T-helper 17 cell (primary cell): Measurements from ENCODE around the gene DPP10. TPM values are rescaled to one million over a fixed set of nuclear protein-coding genes. Genes with fewer than 3 reads are reported as not detected.

Experiments
- ATAC-seq: fragments of 150-1000 bp; cut with Tn5 transposase; 2 replicates; pipeline ENCODE4 v1.10.0; 2021; ENCODE audit warnings: mild to moderate bottlenecking, moderate library complexity
- DNase-seq, 3 donors: peaks; one replicate each; pipeline versions ENCODE4 v3.0.0 to v3.0.0-alpha.2; 2020 to 2021
- H3K9me3 ChIP-seq: one replicate; pipeline ENCODE4 v1.7.0; 2013; ENCODE audit warnings: low read length, mild to moderate bottlenecking; ENCODE audit not compliant: control insufficient read depth, poor library complexity, severe bottlenecking
- H3K27ac Mint-ChIP-seq: one replicate; pipeline ENCODE4 v1.8.0; 2022; ENCODE audit warnings: mild to moderate bottlenecking, moderate library complexity, mixed read lengths
- H3K27me3 Mint-ChIP-seq: one replicate; pipeline ENCODE4 v1.8.0; 2022; ENCODE audit warnings: mixed read lengths
- H3K36me3 Mint-ChIP-seq: one replicate; pipeline ENCODE4 v1.8.0; 2022; ENCODE audit warnings: low read depth, mixed read lengths
- H3K4me1 Mint-ChIP-seq: one replicate; pipeline ENCODE4 v1.8.0; 2022; ENCODE audit warnings: mild to moderate bottlenecking, mixed read lengths
- H3K4me3 Mint-ChIP-seq: one replicate; pipeline ENCODE4 v1.8.0; 2022; ENCODE audit warnings: mild to moderate bottlenecking, moderate library complexity, mixed read lengths
- total RNA-seq, 4 donors: library from RNA in 2 of 4; stranded (reverse) in 2 of 4; gene quantifications; one replicate each; pipeline ENCODE4 v1.2.3 and lab custom pipeline; 2022 to 2026

DPP10 gene
- total RNA-seq, 2 donors from 2014 or later, result not detected

- H3K4me3 Mint-ChIP-seq, result no peak overlapping the region
Measured at GRCh38 chr2:115635430-115635829, 1193.0 kb downstream of the DPP10 start.

GRCh38 chr2:115649731-115650130 is 1207.3 kb downstream of the DPP10 start:
- Mint-ChIP-seq H3K36me3 (no peaks in the 10 kb centered on the region), H3K27me3 (no peaks in the 10 kb centered on the region), H3K4me3 (no peak overlapping the region), H3K27ac (no peak overlapping the region), H3K4me1 (no peaks in the 10 kb centered on the region)
- DNase-seq, result no peak
- ATAC-seq, result no peak
- no peaks in the 10 kb centered on the region for H3K9me3 ChIP-seq

More at GRCh38 chr2:115635430-115635829, 1193.0 kb downstream of the DPP10 start:
- ATAC-seq (no peak), DNase-seq (no peak)
- Mint-ChIP-seq H3K27ac (no peak overlapping the region), H3K4me1 (no peaks in the 10 kb centered on the region), H3K36me3 (no peaks in the 10 kb centered on the region), H3K27me3 (no peaks in the 10 kb centered on the region)
- H3K9me3 ChIP-seq, result no peaks in the 10 kb centered on the region

DNA sequence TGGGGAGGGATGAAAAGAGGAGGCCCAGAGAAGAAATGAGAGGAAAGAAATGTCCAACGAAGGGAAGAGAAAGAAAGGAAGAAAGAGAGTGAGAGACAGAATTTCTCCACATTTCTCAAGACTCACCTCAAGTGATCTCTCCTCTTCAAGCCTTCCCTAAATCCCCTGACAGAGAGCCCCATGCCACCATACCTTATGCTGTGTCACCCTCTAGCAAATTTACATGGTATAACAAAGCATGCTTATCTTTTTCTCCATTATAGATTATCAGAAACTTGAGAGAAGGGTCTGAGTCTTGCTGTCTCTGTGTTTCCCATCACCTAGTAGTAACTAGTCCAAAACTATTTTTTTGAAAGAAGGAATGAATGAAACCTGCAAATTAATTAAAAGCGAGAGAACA is 1208.4 kb downstream of the DPP10 start:
- Mint-ChIP-seq H3K36me3 (no peaks in the 10 kb centered on the region), H3K4me1 (no peaks in the 10 kb centered on the region), H3K27me3 (no peaks in the 10 kb centered on the region), H3K27ac (no peak overlapping the region), H3K4me3 (no peak overlapping the region)
- ATAC-seq (no peak), DNase-seq (no peak)
- no peaks in the 10 kb centered on the region for H3K9me3 ChIP-seq

GRCh38 chr2:115652652-115653051 is 1210.2 kb downstream of the DPP10 start:
- ATAC-seq (no peak), DNase-seq (no peak)
- Mint-ChIP-seq H3K36me3 (no peaks in the 10 kb centered on the region), H3K27ac (no peak overlapping the region), H3K4me3 (no peak overlapping the region), H3K4me1 (no peaks in the 10 kb centered on the region), H3K27me3 (no peaks in the 10 kb centered on the region)
- no peaks in the 10 kb centered on the region for H3K9me3 ChIP-seq

DNA sequence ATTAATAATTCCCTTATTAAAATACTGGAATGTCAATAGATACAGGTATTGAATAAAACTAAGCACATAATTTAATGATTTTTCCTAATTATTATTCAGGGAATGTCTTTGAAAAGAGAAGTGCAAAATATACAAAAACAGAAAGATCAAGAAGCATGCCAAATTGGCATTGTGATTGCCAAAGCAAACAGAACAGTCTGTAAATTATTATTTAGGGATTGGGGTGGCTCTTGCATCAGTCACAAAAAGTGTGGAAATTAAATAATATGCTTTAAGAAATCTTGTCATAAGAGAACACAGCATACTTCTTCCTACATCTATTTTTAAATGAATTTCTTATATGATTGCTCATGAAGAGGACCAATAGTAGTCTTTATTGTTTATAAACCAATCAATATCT is 1211.9 kb downstream of the DPP10 start:
- ATAC-seq, result no peak
- no peaks in the 10 kb centered on the region for H3K36me3 Mint-ChIP-seq
- no peaks in the 10 kb centered on the region for H3K9me3 ChIP-seq
- no peak for DNase-seq
- H3K27me3 Mint-ChIP-seq, result no peaks in the 10 kb centered on the region
- no peak overlapping the region for H3K4me3 Mint-ChIP-seq
- H3K4me1 Mint-ChIP-seq, result no peaks in the 10 kb centered on the region
- H3K27ac Mint-ChIP-seq, result no peak overlapping the region

DNA sequence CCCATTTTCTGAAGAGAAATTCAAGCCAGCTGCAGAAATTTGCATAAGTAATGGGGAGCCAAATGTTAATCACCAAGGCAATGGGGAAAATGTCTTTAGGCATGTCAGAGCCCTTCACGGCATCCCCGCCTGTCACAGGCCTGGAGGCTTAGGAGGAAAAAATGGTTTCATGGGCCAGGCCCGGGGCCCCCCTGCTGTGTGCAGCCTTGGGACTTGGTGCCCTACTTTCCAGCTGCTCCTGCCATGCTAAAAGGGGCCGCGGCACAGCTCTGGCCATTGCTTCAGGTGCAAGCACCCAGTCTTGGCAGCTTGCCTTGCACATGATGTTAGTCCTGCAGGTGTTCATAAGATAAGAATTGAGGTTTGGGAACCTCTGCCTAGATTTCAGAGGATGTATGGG is 1235.7 kb downstream of the DPP10 start:
- no peak overlapping the region for H3K27ac Mint-ChIP-seq
- H3K4me1 Mint-ChIP-seq, result no peaks in the 10 kb centered on the region
- ATAC-seq (no peak), DNase-seq (no peak)
- H3K9me3 ChIP-seq, result no peaks in the 10 kb centered on the region
- H3K4me3 Mint-ChIP-seq, result no peak overlapping the region
- no peaks in the 10 kb centered on the region for H3K36me3 Mint-ChIP-seq
- no peaks in the 10 kb centered on the region for H3K27me3 Mint-ChIP-seq

DNA sequence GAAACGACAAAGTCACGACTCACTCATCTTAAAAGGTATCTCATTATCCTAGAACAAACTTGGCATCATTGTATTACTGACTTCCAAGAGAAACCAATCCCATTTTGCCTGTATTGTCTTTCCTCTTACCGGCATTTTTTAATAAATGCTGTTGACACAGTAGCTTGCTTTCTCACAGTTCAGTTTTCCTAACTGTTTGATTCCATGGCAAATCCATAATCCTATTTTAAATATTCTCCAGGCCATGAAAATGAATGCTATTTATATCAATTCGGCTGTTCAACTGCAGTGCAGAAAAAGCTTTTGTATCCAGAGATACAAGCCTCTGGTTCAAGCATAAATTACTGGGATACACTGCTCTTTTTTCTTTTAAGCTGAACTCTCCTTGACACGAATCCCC is 1241.9 kb downstream of the DPP10 start:
- H3K36me3 Mint-ChIP-seq, result no peaks in the 10 kb centered on the region
- ATAC-seq (no peak), DNase-seq (no peak)
- no peaks in the 10 kb centered on the region for H3K27me3 Mint-ChIP-seq
- no peaks in the 10 kb centered on the region for H3K9me3 ChIP-seq
- H3K4me3 Mint-ChIP-seq, result no peak overlapping the region
- no peak overlapping the region for H3K27ac Mint-ChIP-seq
- no peaks in the 10 kb centered on the region for H3K4me1 Mint-ChIP-seq

GRCh38 chr2:115691409-115691808 is 1249.0 kb downstream of the DPP10 start:
- ATAC-seq (no peak), DNase-seq (no peak)
- Mint-ChIP-seq H3K4me1 (no peaks in the 10 kb centered on the region), H3K4me3 (no peak overlapping the region), H3K27ac (no peak overlapping the region), H3K27me3 (no peaks in the 10 kb centered on the region), H3K36me3 (no peaks in the 10 kb centered on the region)
- H3K9me3 ChIP-seq, result no peaks in the 10 kb centered on the region

DNA sequence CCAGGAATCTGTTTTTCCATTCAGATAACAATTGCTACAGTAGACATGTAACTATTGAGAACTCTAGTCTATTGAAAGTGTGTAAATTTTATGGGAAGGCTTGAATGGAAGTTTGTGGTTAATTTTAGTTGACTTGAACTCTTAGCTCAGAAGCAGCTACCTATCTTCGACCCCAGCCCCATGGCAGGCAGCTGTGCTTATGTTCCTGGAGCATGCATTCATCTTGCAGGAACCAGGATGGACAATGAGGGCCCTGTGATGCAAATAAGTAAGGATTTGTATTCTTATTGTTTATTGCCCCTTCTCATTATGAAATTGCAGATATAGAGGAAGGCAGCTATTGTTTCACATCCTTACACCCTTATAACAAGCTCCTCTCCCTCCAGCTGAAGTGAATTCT is 1252.2 kb downstream of the DPP10 start:
- Mint-ChIP-seq H3K27ac (no peak overlapping the region), H3K4me1 (no peaks in the 10 kb centered on the region), H3K4me3 (no peak overlapping the region), H3K27me3 (no peaks in the 10 kb centered on the region), H3K36me3 (no peaks in the 10 kb centered on the region)
- ATAC-seq, result no peak
- DNase-seq, result no peak
- H3K9me3 ChIP-seq, result no peaks in the 10 kb centered on the region

DNA sequence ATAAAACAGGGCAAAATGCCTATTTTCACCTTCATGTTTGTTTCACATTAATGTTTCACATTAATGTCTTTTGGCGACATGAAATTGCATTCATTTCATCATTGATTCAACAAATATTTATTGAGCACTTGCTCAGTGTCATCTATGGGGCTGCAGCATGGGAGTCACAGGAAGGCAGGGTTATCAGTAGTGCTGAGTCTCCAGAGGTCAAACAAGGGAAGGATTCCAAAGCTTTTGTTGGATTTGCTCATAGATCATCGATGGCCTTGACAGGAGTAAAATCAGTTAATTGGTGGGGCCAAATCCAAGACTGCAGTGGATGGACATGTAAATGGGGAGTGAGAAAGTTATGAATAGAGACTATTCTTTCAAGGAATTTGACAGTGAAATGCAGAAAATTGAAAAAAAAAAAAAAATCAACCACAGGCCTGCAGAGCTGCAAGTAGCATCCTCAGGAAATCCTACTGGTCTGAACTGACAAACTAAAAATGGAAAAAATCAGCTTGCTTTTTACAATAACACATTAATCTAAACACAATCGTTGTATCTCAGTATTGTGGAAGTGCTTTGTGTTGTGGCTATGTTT is 1290.8 kb downstream of the DPP10 start:
- no peaks in the 10 kb centered on the region for H3K9me3 ChIP-seq
- H3K4me3 Mint-ChIP-seq, result no peak overlapping the region
- ATAC-seq (no peak), DNase-seq (no peak)
- no peaks in the 10 kb centered on the region for H3K27me3 Mint-ChIP-seq
- H3K36me3 Mint-ChIP-seq, result no peaks in the 10 kb centered on the region
- no peaks in the 10 kb centered on the region for H3K4me1 Mint-ChIP-seq
- no peak overlapping the region for H3K27ac Mint-ChIP-seq

GRCh38 chr2:115738111-115738510 is 1295.7 kb downstream of the DPP10 start:
- Mint-ChIP-seq H3K27me3 (no peaks in the 10 kb centered on the region), H3K36me3 (no peaks in the 10 kb centered on the region), H3K4me3 (no peak overlapping the region), H3K27ac (no peak overlapping the region), H3K4me1 (no peaks in the 10 kb centered on the region)
- no peak for ATAC-seq
- no peak for DNase-seq
- no peaks in the 10 kb centered on the region for H3K9me3 ChIP-seq

GRCh38 chr2:115739574-115739973 is 1297.1 kb downstream of the DPP10 start:
- H3K9me3 ChIP-seq, result no peaks in the 10 kb centered on the region
- Mint-ChIP-seq H3K4me3 (no peak overlapping the region), H3K4me1 (no peaks in the 10 kb centered on the region), H3K36me3 (no peaks in the 10 kb centered on the region), H3K27me3 (no peaks in the 10 kb centered on the region), H3K27ac (no peak overlapping the region)
- ATAC-seq (no peak), DNase-seq (no peak)

- Mint-ChIP-seq H3K4me1 (no peaks in the 10 kb centered on the region), H3K36me3 (no peaks in the 10 kb centered on the region), H3K27me3 (no peaks in the 10 kb centered on the region), H3K4me3 (no peak overlapping the region), H3K27ac (no peak overlapping the region)
- ATAC-seq (no peak), DNase-seq (no peak)
- no peaks in the 10 kb centered on the region for H3K9me3 ChIP-seq
Measured at GRCh38 chr2:115746151-115746550, 1303.7 kb downstream of the DPP10 start.

GRCh38 chr2:115757286-115757685 is 1314.8 kb downstream of the DPP10 start:
- no peaks in the 10 kb centered on the region for H3K36me3 Mint-ChIP-seq
- DNase-seq (no peak), ATAC-seq (no peak)
- H3K4me1 Mint-ChIP-seq, result no peaks in the 10 kb centered on the region
- no peaks in the 10 kb centered on the region for H3K27me3 Mint-ChIP-seq
- no peaks in the 10 kb centered on the region for H3K9me3 ChIP-seq
- no peak overlapping the region for H3K4me3 Mint-ChIP-seq
- H3K27ac Mint-ChIP-seq, result no peak overlapping the region
